RWPE1 (cell line): ENCODE data around the gene COL9A3.
A peak's percentile ranks its signal among the peaks of the same experiment; 100 is the strongest.

ENCODE experiments used
- CTCF ChIA-PET: fragments of 350-600 bp; sonication (Branson Sonifier 250); formaldehyde crosslinking; extraction: SDS; loops from one replicate; lab custom pipeline; 2021; lab: Yijun Ruan, JAX
- POLR2A ChIA-PET: fragments of 400-600 bp; formaldehyde crosslinking; extraction: SDS; loops from one replicate; lab custom pipeline; 2020; ENCODE audit warnings: antibody characterized with exemption; ENCODE audit not compliant: low non-redundant PET; lab: Yijun Ruan, JAX
- DNase-seq: peaks from one replicate; pipeline ENCODE4 v3.0.0; 2012; ENCODE audit warnings: low spot score
- H3K27ac ChIP-seq: fragments of 450-650 bp; 2 replicates; pipeline ENCODE4 v1.5.1; 2017
- TF ChIP-seq, protein P1 (sequence below): fragments of 450-650 bp; conservative IDR thresholded peaks from 2 replicates; pipeline ENCODE4 v1.5.1; 2017; ENCODE audit warnings: low read depth, mild to moderate bottlenecking

COL9A3 gene

DNA sequence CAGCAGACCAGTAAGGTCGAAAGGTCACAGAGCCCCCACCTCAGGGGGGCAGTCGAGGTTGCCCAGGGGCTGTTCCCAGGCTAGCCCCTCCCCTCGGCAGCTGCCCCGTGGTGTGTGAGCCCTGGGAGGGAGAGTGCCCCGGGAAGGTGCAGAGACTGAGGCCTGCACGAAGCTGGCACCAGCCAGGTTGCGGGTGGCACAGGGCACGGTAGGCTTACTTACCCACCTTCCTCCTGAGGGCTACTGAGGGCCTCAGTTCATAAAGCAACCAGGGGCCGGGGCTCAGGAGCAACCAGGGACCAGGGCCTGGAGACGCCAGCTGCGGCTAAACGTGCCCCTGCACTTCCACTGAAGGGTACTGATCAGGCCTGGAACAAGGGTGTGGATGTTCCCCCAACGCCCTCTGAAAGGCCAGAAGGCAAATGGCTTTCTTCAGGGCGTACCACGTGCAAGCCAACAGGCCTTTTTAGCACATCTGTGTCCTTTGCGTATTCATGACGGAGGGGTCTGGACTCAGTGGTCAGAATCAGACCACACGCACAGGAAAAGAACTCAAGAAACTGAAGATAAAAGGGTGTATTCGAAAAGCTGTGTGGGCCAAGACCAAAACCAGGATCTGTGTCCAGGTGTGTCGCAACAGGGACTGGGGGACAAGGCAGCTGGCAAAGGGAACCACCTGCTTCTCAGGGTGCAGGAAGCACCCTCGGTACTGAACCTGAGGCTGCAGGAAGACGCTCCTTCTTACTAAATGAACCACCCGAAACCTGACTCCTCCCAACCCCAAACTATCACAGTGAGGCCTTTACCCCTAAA, 69.3 kb downstream of the COL9A3 start:
- H3K27ac ChIP-seq = peak overlapping the region; percentile 75
- ChIA-PET CTCF (interaction anchor here (0.7 to 1.8 kb wide), 4 partner anchors 10 to 50 kb away, joined by 3 to 14 read pairs (median 4); no protein-coding TSS in a partner anchor), POLR2A (no interaction called here)
- DNase-seq = no peak
- TF ChIP-seq, protein P1, sequence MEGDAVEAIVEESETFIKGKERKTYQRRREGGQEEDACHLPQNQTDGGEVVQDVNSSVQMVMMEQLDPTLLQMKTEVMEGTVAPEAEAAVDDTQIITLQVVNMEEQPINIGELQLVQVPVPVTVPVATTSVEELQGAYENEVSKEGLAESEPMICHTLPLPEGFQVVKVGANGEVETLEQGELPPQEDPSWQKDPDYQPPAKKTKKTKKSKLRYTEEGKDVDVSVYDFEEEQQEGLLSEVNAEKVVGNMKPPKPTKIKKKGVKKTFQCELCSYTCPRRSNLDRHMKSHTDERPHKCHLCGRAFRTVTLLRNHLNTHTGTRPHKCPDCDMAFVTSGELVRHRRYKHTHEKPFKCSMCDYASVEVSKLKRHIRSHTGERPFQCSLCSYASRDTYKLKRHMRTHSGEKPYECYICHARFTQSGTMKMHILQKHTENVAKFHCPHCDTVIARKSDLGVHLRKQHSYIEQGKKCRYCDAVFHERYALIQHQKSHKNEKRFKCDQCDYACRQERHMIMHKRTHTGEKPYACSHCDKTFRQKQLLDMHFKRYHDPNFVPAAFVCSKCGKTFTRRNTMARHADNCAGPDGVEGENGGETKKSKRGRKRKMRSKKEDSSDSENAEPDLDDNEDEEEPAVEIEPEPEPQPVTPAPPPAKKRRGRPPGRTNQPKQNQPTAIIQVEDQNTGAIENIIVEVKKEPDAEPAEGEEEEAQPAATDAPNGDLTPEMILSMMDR = no peak

DNA sequence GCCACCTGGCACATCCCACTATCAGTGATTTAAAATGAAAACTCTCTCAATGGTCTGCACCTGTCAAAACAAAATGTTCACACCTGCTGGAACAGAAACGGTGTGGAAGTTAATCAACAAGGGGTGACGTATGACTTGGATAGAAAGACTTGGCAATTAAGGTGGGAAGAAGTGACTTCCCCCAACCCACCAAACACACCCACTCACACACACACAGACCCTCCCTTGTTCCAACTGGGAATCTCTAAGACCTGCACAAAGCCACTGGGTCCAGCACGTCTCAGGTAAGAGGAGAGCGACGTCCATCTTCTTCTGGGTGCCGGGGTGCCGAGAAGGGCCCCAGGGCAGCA, 69.8 kb downstream of the COL9A3 start:
- H3K27ac ChIP-seq = peak overlapping the region; percentile 75
- DNase-seq = no peak
- ChIA-PET CTCF (interaction anchor here (0.7 to 1.8 kb wide), 4 partner anchors 11 to 79 kb away, joined by 3 to 14 read pairs (median 4); no protein-coding TSS in a partner anchor), POLR2A (no interaction called here)
- TF ChIP-seq, protein P1 = no peak

DNA sequence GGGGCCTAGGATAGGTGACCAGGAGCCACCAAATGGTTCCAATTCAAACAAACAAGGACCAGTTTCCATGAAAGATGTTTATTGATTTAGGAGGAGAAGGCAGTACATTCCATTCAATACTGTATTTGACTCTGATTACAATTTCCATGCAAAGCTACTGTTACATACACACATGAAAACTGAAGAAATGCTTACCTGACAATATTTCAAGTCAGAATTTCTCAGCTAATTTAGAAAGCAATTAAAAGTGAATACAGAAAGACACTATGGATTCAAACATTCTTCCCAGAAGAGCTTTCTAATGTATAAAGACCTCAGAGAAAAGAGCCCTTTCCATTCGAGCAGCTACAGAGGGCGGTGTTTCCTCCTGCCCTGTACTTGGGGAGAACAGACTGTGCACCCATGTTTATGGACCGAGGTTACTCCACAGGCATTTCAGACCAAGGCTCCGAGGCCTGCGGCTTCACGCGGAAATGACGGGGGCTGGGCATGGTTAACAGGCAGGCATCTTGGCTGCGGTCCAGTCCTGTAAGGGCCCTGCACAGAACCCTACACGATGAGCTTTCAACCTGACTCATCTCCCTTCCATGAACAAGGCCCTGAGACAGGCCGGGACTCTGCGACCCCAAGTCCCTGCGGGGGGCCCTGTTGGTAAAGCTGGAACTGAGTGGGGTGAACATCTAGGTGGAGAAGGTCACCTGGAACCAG, 70.5 kb downstream of the COL9A3 start:
- POLR2A ChIA-PET = interaction anchor here (1.1 kb wide), 1 partner anchor 12 kb away, joined by 5 read pairs; no protein-coding TSS in a partner anchor
- DNase-seq = peak; percentile 96
- H3K27ac ChIP-seq = peak overlapping the region; percentile 75
- CTCF ChIA-PET = interaction anchor here (0.8 to 3.6 kb wide), 6 partner anchors 11 to 79 kb away, joined by 3 to 33 read pairs (median 5); no protein-coding TSS in a partner anchor
- TF ChIP-seq, protein P1 = no peak

DNA sequence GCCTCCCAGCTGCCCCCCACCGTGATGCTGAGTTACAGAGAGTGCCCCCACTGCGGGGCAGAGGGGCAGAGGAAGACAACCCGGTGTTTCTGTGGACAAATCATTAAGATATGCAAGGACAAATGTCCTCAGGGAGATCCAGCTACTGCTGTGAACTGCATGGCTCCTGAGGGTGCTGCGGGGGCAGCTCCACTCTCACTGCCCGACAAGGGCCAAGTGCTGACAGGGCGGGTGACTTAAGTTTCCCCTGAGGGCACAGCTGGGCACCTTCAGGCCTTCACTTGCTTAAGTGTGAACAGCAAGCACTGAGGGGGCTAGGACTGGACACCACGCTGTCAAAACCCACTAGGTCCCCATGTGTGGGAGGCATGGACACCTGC, 71.0 kb downstream of the COL9A3 start:
- peak overlapping the region; percentile 75 for H3K27ac ChIP-seq
- no peak for DNase-seq
- POLR2A ChIA-PET = interaction anchor here (1.1 kb wide), 1 partner anchor 12 kb away, joined by 5 read pairs; no protein-coding TSS in a partner anchor
- CTCF ChIA-PET = interaction anchor here (0.8 to 3.6 kb wide), 7 partner anchors 12 to 80 kb away, joined by 3 to 33 read pairs (median 6); no protein-coding TSS in a partner anchor
- TF ChIP-seq, protein P1 = no peak

- TF ChIP-seq, protein P1 = no peak
- H3K27ac ChIP-seq = peak overlapping the region; percentile 75
- CTCF ChIA-PET = interaction anchor here (1.1 to 3.6 kb wide), 5 partner anchors 12 to 80 kb away, joined by 3 to 33 read pairs (median 6); no protein-coding TSS in a partner anchor
- no peak for DNase-seq
- POLR2A ChIA-PET = no interaction called here
Observed at GRCh38 chr20:62888406-62888805, 71.6 kb downstream of the COL9A3 start.

GRCh38 chr20:62888910-62889309, 72.1 kb downstream of the COL9A3 start:
- POLR2A ChIA-PET = no interaction called here
- TF ChIP-seq, protein P1 = no peak
- CTCF ChIA-PET = interaction anchor here (1.3 to 3.6 kb wide), 3 partner anchors 11 to 66 kb away, joined by 3 to 33 read pairs (median 7); no protein-coding TSS in a partner anchor
- DNase-seq = no peak
- peak overlapping the region; percentile 75 for H3K27ac ChIP-seq
